ENCODE data around the gene TRPC4. TPM values are rescaled to one million over a fixed set of nuclear protein-coding genes. Genes with fewer than 3 reads are reported as not detected.

The TRPC4 gene
- total RNA-seq, 1 donor from 2014 or later, result 7.5 TPM

- H3K4me1 Mint-ChIP-seq, result peaks cover 33% of the 10 kb centered on the region
- TF ChIP-seq CTCF (IDR thresholded peaks at IDR 0.05; ENCODE audit: unreplicated experiment), result no peak
- no peaks in the 10 kb centered on the region for H3K36me3 Mint-ChIP-seq
- H3K4me3 Mint-ChIP-seq, result no peak overlapping the region
- no peak for DNase-seq (ENCODE audit: low spot score in 2 of 2, unreplicated experiment in 2 of 2)
- no peaks in the 10 kb centered on the region for H3K27me3 Mint-ChIP-seq (ENCODE audit: low read depth)
- no peaks in the 10 kb centered on the region for H3K9me3 Mint-ChIP-seq
- H3K27ac Mint-ChIP-seq, result no peak overlapping the region
Measured at GRCh38 chr13:37646531-37646930, 223.0 kb downstream of the TRPC4 start.

GRCh38 chr13:37645181-37645740, 224.3 kb downstream of the TRPC4 start:
- H3K4me3 Mint-ChIP-seq, result no peak overlapping the region

GRCh38 chr13:37641391-37641790, 228.2 kb downstream of the TRPC4 start:
- H3K27ac Mint-ChIP-seq, result no peak overlapping the region
- no peaks in the 10 kb centered on the region for H3K9me3 Mint-ChIP-seq
- no peak for TF ChIP-seq CTCF (IDR thresholded peaks at IDR 0.05; ENCODE audit: unreplicated experiment)
- peaks cover 3% of the 10 kb centered on the region for H3K36me3 Mint-ChIP-seq
- H3K4me3 Mint-ChIP-seq, result no peak overlapping the region
- no peaks in the 10 kb centered on the region for H3K27me3 Mint-ChIP-seq (ENCODE audit: low read depth)
- DNase-seq (ENCODE audit: low spot score in 2 of 2, unreplicated experiment in 2 of 2), result no peak
- peaks cover 17% of the 10 kb centered on the region for H3K4me1 Mint-ChIP-seq

More at GRCh38 chr13:37645181-37645740, 224.3 kb downstream of the TRPC4 start:
- TF ChIP-seq CTCF (IDR thresholded peaks at IDR 0.05; ENCODE audit: unreplicated experiment), result no peak
- peaks cover 35% of the 10 kb centered on the region for H3K4me1 Mint-ChIP-seq
- no peaks in the 10 kb centered on the region for H3K9me3 Mint-ChIP-seq
- H3K27ac Mint-ChIP-seq, result peak overlapping the region; percentile 52
- DNase-seq (ENCODE audit: low spot score in 2 of 2, unreplicated experiment in 2 of 2), result no peak
- no peaks in the 10 kb centered on the region for H3K27me3 Mint-ChIP-seq (ENCODE audit: low read depth)
- no peaks in the 10 kb centered on the region for H3K36me3 Mint-ChIP-seq

GRCh38 chr13:37640499-37640898, 229.1 kb downstream of the TRPC4 start:
- Mint-ChIP-seq H3K27me3 (ENCODE audit: low read depth) (no peaks in the 10 kb centered on the region), H3K4me3 (no peak overlapping the region), H3K36me3 (peaks cover 3% of the 10 kb centered on the region), H3K27ac (peak overlapping the region; percentile 77), H3K9me3 (no peaks in the 10 kb centered on the region), H3K4me1 (peaks cover 8% of the 10 kb centered on the region)
- DNase-seq (ENCODE audit: low spot score in 2 of 2, unreplicated experiment in 2 of 2), result no peak
- no peak for TF ChIP-seq CTCF (IDR thresholded peaks at IDR 0.05; ENCODE audit: unreplicated experiment)

- Mint-ChIP-seq H3K27ac (no peak overlapping the region), H3K36me3 (peaks cover 3% of the 10 kb centered on the region), H3K9me3 (no peaks in the 10 kb centered on the region), H3K4me1 (peaks cover 2% of the 10 kb centered on the region), H3K4me3 (no peak overlapping the region), H3K27me3 (ENCODE audit: low read depth) (no peaks in the 10 kb centered on the region)
- TF ChIP-seq CTCF (IDR thresholded peaks at IDR 0.05; ENCODE audit: unreplicated experiment), result no peak
- DNase-seq (ENCODE audit: low spot score in 2 of 2, unreplicated experiment in 2 of 2), result no peak
Measured at GRCh38 chr13:37636701-37637100, 232.9 kb downstream of the TRPC4 start.

GRCh38 chr13:37632294-37632693, 237.3 kb downstream of the TRPC4 start:
- Mint-ChIP-seq H3K4me1 (no peaks in the 10 kb centered on the region), H3K9me3 (peaks cover 16% of the 10 kb centered on the region), H3K4me3 (no peak overlapping the region), H3K27me3 (ENCODE audit: low read depth) (no peaks in the 10 kb centered on the region), H3K36me3 (peaks cover 5% of the 10 kb centered on the region), H3K27ac (no peak overlapping the region)
- DNase-seq (ENCODE audit: low spot score in 2 of 2, unreplicated experiment in 2 of 2), result no peak
- no peak for TF ChIP-seq CTCF (IDR thresholded peaks at IDR 0.05; ENCODE audit: unreplicated experiment)
